GM18861 (cell line): ENCODE results near the gene SMIM33.
"Not testable (repeated sequence)": the region's sequence is repeated elsewhere in the genome, so short reads cannot be mapped to it uniquely, and the experiment has no call there.

Experiments used
- ATAC-seq: cut with Tn5 transposase; IDR thresholded peaks from one replicate; pipeline ENCODE4 v1.9.1; 2021; ENCODE audit not compliant: unreplicated experiment

Gene SMIM33

GRCh38 chr5:139456776-139457175 lies 14.0 kb upstream of the SMIM33 start:
- ATAC-seq = no peak

GRCh38 chr5:139457241-139457640 lies 13.6 kb upstream of the SMIM33 start:
- no peak for ATAC-seq

- no peak for ATAC-seq
Observed at GRCh38 chr5:139457653-139458306, 13.0 kb upstream of the SMIM33 start.

GRCh38 chr5:139458580-139459407 lies 12.0 kb upstream of the SMIM33 start:
- ATAC-seq = peak; percentile 69

GRCh38 chr5:139459451-139459934 lies 11.3 kb upstream of the SMIM33 start:
- ATAC-seq = peak; percentile 33

- no peak for ATAC-seq
Observed at GRCh38 chr5:139460455-139460854, 10.3 kb upstream of the SMIM33 start.

- no peak for ATAC-seq
Observed at GRCh38 chr5:139461176-139461575, 9.6 kb upstream of the SMIM33 start.

GRCh38 chr5:139461698-139462097 lies 9.1 kb upstream of the SMIM33 start:
- no peak for ATAC-seq

GRCh38 chr5:139462586-139463276 lies 8.1 kb upstream of the SMIM33 start, which contains the start of gene ECSCR:
ECSCR (minus strand) TSS chr5:139462743; CDS start chr5:139462670, 73 bp downstream.
- no peak for ATAC-seq

GRCh38 chr5:139468421-139468931 lies 2.3 kb upstream of the SMIM33 start:
- no peak for ATAC-seq

- no peak for ATAC-seq
Observed at GRCh38 chr5:139472386-139473030, 1.7 kb downstream of the SMIM33 start.

- ATAC-seq = no peak
Observed at GRCh38 chr5:139473105-139473504, 2.3 kb downstream of the SMIM33 start.

GRCh38 chr5:139473565-139473964 lies 2.8 kb downstream of the SMIM33 start:
- ATAC-seq = no peak

GRCh38 chr5:139474890-139475791 lies 4.3 kb downstream of the SMIM33 start:
- no peak for ATAC-seq

GRCh38 chr5:139475865-139476617 lies 5.2 kb downstream of the SMIM33 start:
- no peak for ATAC-seq

GRCh38 chr5:139478657-139479423 lies 8.0 kb downstream of the SMIM33 start:
- ATAC-seq = not testable (repeated sequence)

- not testable (repeated sequence) for ATAC-seq
Observed at GRCh38 chr5:139479729-139480128, 8.9 kb downstream of the SMIM33 start.

- ATAC-seq = no peak
Observed at GRCh38 chr5:139481122-139481533, 10.3 kb downstream of the SMIM33 start.
